GM04504 (cell line): Measurements from ENCODE around the gene EPB41L1.
"Not testable (repeated sequence)": the region's sequence is repeated elsewhere in the genome, so short reads cannot be mapped to it uniquely, and the experiment has no call there.

Experiments used
- DNase-seq: peaks from one replicate; pipeline ENCODE4 v3.0.0-alpha.2; 2012; ENCODE audit warnings: low read depth

Gene EPB41L1

DNA sequence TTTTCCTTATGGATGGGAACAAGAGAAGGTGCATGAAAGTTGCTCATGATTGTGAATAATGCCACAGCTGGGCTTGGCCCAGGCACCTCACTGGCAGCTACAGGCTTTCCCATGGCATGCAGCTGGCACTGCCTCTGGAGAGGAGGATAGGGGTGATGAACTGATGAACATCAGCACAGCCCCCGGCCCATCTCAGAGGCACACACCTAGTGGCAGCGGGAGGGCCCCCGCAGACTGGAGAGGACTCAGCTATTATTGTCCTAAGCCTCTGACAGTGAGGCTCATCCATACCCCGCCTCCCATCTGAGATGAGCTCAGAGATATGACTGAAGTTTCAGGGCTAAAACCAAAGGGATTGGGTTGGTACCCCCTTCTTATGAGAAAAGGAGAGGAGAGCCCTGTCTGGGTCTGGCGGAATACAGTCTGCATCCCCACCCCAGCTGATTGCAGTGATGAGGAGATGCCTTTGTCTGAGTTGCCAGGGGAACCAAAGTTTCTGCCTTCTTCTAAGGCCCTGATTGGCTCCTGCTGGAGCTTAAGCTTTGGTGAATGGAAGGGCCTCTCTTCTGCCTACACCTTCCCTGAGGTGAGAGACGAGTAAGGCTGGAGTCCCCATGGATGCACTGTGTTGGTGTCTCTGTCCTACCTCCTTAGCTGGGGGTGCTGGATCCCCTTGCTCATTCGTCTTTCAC, 27.6 kb upstream of the EPB41L1 start:
- DNase-seq = no peak

DNA sequence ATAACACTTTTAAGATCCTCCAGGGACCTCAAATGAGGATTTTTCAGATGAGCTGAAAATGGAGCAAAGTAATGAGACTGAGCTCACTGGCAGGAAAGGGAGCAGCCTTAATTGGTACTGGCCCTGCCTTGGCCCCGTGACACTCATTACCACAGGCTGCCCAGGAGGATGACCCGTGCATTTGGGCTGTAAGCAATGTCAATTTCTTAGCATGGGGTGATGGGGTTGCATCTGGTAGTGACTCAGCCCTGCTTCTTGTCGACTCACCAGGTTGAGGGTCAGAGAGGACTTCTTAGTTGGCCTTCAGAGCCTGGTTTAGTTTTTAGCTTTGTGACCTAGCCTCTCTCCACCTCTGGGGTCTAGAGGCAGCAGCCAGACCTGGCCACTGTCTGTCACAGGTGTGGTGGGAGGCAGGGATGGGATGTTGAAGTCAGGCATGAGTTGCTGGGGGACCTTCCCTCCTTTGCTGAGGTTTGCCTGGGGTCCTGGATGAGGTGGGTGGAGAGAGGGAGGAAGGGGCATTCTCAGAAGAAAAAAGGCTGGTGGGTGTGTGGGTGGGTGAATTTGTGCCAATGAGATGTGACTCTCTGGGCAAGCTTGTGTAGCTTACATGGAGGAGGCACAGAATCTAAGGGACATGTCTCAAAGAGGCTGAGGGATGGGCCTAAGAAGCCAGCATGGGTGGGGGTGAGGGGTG, 25.9 kb upstream of the EPB41L1 start:
- DNase-seq = peak; percentile 91

- DNase-seq = no peak
Measured at GRCh38 chr20:36129160-36129543, 25.4 kb upstream of the EPB41L1 start.

DNA sequence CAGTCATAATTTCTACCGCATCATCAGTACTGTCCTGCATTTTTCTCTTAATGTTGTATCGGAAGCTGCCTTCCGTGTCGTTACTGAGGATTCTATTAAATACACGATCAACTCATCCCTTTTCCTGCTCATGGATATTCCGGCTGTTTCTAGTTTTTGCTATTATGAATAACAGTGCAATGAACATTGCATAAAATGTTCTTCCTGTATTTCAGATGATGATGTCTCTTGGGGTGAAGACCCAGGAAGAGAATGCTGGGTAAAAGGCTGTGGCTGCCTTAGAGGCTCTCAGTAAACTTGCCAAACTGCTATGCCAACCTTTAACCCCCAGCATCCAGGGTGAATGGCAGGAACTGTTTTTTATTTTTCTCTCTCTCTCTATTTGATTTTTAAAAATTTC, 24.1 kb upstream of the EPB41L1 start:
- no peak for DNase-seq

- DNase-seq = no peak
Measured at GRCh38 chr20:36132802-36133211, 21.7 kb upstream of the EPB41L1 start.

- no peak for DNase-seq
Measured at GRCh38 chr20:36133821-36134220, 20.7 kb upstream of the EPB41L1 start.

GRCh38 chr20:36135159-36135558, 19.4 kb upstream of the EPB41L1 start:
- DNase-seq = no peak

GRCh38 chr20:36135821-36136220, 18.7 kb upstream of the EPB41L1 start:
- no peak for DNase-seq

GRCh38 chr20:36137313-36137712, 17.2 kb upstream of the EPB41L1 start:
- DNase-seq = not testable (repeated sequence)

- no peak for DNase-seq
Measured at GRCh38 chr20:36141310-36141709, 13.2 kb upstream of the EPB41L1 start.

- no peak for DNase-seq
Measured at GRCh38 chr20:36144336-36144735, 10.2 kb upstream of the EPB41L1 start.

- DNase-seq = no peak
Measured at GRCh38 chr20:36145877-36146707, 8.4 kb upstream of the EPB41L1 start.

DNA sequence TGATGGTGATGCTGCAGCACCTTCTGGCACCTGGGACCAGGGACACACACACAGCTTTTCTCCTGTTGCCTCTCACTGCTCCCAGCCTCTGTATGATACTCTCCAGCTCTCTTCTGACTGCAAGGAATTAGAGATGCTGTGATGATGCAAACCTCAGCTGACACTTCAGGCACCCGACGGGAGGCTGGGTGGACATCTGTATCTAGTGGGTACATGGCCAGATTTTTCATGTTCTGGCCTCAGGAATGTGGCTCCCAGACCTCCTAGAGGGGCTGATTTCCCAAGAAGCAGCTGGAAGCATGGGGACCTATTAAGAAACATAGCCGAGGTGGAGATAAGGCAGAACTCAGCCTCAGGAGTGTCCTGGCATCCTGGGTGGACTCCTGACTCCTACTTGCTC, 6.8 kb upstream of the EPB41L1 start:
- peak; percentile 64 for DNase-seq

- no peak for DNase-seq
Measured at GRCh38 chr20:36148439-36148838, 6.1 kb upstream of the EPB41L1 start.

DNA sequence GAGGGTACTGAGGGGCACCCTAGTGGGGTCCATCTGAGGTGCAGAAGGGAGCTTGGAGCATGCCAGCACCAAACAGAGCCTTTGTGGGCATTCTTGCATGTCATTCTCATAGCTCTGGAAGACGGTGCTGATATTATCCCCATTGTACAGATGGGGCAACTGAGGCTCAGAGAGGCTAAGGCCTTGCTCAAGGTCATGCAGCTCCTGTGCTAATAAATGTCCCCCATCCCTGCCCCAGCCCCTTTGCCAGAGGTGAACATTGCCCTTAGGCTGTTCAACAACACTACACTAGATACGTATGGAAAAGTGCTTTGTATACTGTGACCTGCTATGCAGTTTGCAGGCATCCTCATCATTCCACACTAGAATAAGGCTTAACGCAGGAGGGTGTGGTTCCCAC, 5.5 kb upstream of the EPB41L1 start:
- no peak for DNase-seq

GRCh38 chr20:36149469-36149868, 5.1 kb upstream of the EPB41L1 start:
- DNase-seq = no peak

GRCh38 chr20:36150489-36150846, 4.1 kb upstream of the EPB41L1 start:
- DNase-seq = no peak

GRCh38 chr20:36150847-36151539, 3.5 kb upstream of the EPB41L1 start:
- DNase-seq = no peak

- DNase-seq = no peak
Measured at GRCh38 chr20:36152261-36152660, 2.3 kb upstream of the EPB41L1 start.

DNA sequence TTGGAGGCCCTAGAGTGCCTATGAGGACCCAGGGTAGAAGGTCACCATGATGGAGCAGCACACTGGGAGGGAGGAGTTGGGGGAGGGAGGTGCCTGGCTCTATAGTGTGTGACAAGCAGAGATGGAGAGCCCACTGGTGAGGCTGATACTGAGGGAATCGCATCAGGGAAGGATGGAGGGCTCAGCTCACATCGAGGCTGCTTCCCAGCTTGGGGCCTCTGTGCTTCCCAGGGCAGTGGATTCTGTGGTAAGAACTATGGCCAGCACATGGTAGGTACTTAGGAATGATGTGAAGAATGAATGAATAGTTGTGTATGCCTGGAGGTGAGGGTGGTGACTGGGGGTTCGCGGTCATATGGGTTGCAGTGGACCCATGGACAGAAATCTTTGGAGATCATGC, 1.3 kb upstream of the EPB41L1 start:
- no peak for DNase-seq

DNA sequence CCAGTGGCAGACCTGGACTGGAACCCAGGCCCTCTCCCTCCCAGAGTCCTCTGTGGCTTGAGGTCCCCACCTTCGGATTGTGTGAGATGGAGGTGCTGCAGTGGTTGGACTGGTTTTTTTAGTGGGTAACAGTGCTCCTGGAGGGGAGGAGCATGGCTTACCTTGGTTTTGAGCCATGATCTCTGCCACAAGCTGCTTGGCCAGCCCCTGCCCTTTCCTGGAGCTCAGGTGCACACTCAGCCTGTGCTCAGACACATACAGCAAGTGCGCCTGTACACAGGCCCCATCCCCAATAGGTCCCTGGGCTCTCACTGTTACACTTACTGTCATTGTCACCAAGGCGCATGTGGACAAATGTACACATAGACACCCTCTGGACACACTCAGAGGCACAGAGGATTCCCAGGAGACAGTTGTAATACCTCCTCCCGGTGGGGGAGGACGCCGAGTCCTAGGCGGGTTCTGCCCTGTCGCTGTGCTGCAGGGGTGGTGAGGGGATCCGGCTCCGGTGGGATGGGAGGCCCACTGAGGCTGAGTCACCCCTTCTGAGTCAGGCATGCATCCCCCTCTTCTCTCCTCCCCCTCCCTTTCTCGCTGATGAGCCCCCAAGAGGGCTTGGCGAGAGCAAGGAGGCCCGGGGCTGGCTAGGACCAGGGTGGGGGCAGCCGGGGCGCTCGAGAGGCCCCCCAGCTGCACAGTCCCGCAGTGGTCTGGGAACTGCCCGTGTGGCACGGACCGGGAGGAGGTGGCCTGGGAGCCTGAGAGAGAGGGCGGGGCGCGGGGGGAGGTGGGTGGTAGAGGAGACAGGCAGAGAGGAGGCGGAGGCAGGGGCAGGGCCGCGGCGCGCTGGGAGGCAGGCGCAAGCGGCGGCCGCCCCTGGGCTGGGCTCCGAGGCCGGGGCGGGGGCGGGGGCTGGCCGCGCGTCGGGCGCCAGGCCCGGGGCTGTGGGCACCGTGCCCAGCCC, 522 bp upstream of the EPB41L1 start:
- no peak for DNase-seq
